Hepatocyte (in vitro differentiated cells): ENCODE data around the gene COL6A5.

Source experiments
- CTCF ChIP-seq: fragments of 200-600 bp; sonication (generic); IDR thresholded peaks from 2 replicates; pipeline ENCODE4 v1.5.1; 2016; ENCODE audit warnings: antibody characterized with exemption, mild to moderate bottlenecking; ENCODE audit not compliant: poor library complexity
- EZH2 ChIP-seq: fragments of 200-600 bp; sonication (generic); IDR thresholded peaks from 2 replicates; pipeline ENCODE4 v1.6.1; 2016; ENCODE audit warnings: antibody characterized with exemption, mild to moderate bottlenecking, borderline replicate concordance
- EZH2phosphoT487 ChIP-seq: fragments of 200-600 bp; sonication (generic); IDR thresholded peaks from one replicate; pipeline ENCODE4 v1.6.1; 2018; ENCODE audit warnings: antibody characterized with exemption, mild to moderate bottlenecking, low read depth, moderate library complexity; ENCODE audit not compliant: unreplicated experiment, severe bottlenecking

GRCh38 chr3:130342821-130343661 lies 2.4 kb upstream of the COL6A5 start:
- TF ChIP-seq EZH2 (no peak), CTCF (no peak), EZH2phosphoT487 (no peak)
